HepG2 (cell line): Measurements from ENCODE around the gene ACOT4. TPM values are rescaled to one million over a fixed set of nuclear protein-coding genes. Genes with fewer than 3 reads are reported as not detected.

Source experiments
- ATAC-seq: fragments of 200-7000 bp; cut with Tn5 transposase; 3 replicates; pipeline ENCODE4 v1.9.1; 2020; ENCODE audit warnings: mild to moderate bottlenecking, moderate library complexity
- BruUV-seq: library from RNA; stranded (reverse); fragments of 400-500 nt; replicated peaks from 2 replicates; lab custom pipeline; 2021; lab: Mats Ljungman, UMichigan
- CTCF ChIA-PET: fragments of 300-600 bp; formaldehyde crosslinking; extraction: SDS; loops from one replicate; lab custom pipeline; 2021; ENCODE audit warnings: low total read pairs, inconsistent platforms, low intra/inter-chr PET ratio; lab: Yijun Ruan, JAX
- POLR2A ChIA-PET: fragments of 350-600 bp; sonication (Branson Sonifier 250); formaldehyde crosslinking; loops from one replicate; lab custom pipeline; 2020; ENCODE audit warnings: antibody characterized with exemption, inconsistent platforms; lab: Yijun Ruan, JAX
- DNase-seq: peaks from one replicate; pipeline ENCODE4 v3.0.0-alpha.2; 2015; ENCODE audit warnings: low spot score
- FAIRE-seq: peaks from 3 replicates; lab custom pipeline; 2011; peaks lifted over from hg19 to GRCh38; lab: Jason Lieb, UNC
- H2AFZ ChIP-seq: one replicate; pipeline ENCODE4 v1.6.1; 2011; ENCODE audit warnings: low read length, inconsistent platforms
- H3K27ac ChIP-seq: fragments of 300-600 bp; 3 replicates; pipeline ENCODE4 v1.8.0; 2011; ENCODE audit warnings: mixed run types, mild to moderate bottlenecking, mixed read lengths, low read length, inconsistent platforms; ENCODE audit not compliant: insufficient read depth; ENCODE audit errors: extremely low read length
- H3K27me3 ChIP-seq, 2 experiments: fragments of 200-600 bp in 1 of 2; 2 replicates in 1 of 2; 3 replicates in 1 of 2; pipeline versions ENCODE4 v1.6.0 to v1.8.0; 2011; ENCODE audit warnings: low read length in 2 of 2, mild to moderate bottlenecking in 2 of 2, moderate library complexity in 2 of 2, inconsistent platforms in 1 of 2; ENCODE audit not compliant: insufficient read depth in 2 of 2, control insufficient read depth in 1 of 2
- H3K36me3 ChIP-seq, 2 experiments: fragments of 200-600 bp in 1 of 2; replicated peaks in 1 of 2; 2 replicates in 1 of 2; 3 replicates in 1 of 2; pipeline versions ENCODE4 v1.5.1 to v1.8.0; 2011; ENCODE audit warnings: low read length in 2 of 2, inconsistent platforms in 1 of 2; ENCODE audit not compliant: insufficient read depth in 2 of 2, control insufficient read depth in 1 of 2
- H3K4me1 ChIP-seq: 2 replicates; pipeline ENCODE4 v1.5.1; 2012; ENCODE audit warnings: low read length, inconsistent platforms; ENCODE audit not compliant: insufficient read depth
- H3K4me2 ChIP-seq: 2 replicates; pipeline ENCODE4 v1.6.0; 2011; ENCODE audit warnings: low read depth, low read length, inconsistent platforms
- H3K4me3 ChIP-seq, 3 experiments: fragments of 200-600 bp in 1 of 3; sonication (generic), shearing (Covaris generic) in 1 of 3; replicated peaks in 1 of 3; 2 replicates each; pipeline ENCODE4 v1.5.1; 2011 to 2016; ENCODE audit warnings: low read length in 3 of 3, inconsistent platforms in 2 of 3, low read depth in 2 of 3, mild to moderate bottlenecking in 2 of 3, control low read depth in 1 of 3, mixed read lengths in 1 of 3; ENCODE audit not compliant: insufficient read depth in 1 of 3
- H3K79me2 ChIP-seq: one replicate; pipeline ENCODE4 v1.6.1; 2011; ENCODE audit warnings: low read length, inconsistent platforms; ENCODE audit not compliant: insufficient read depth
- H3K9ac ChIP-seq: 2 replicates; pipeline ENCODE4 v1.6.0; 2011; ENCODE audit warnings: mild to moderate bottlenecking, low read depth, low read length, inconsistent platforms; ENCODE audit not compliant: insufficient read depth
- H3K9me3 ChIP-seq: 2 replicates; pipeline ENCODE4 v1.5.1; 2012; ENCODE audit warnings: mild to moderate bottlenecking, low read length
- H4K20me1 ChIP-seq: 2 replicates; pipeline ENCODE4 v1.6.0; 2011; ENCODE audit warnings: inconsistent platforms, mild to moderate bottlenecking, low read length, moderate library complexity; ENCODE audit not compliant: insufficient read depth
- ARID5B ChIP-seq: IDR thresholded peaks from 2 replicates; pipeline ENCODE4 v1.4.0; 2020; ENCODE audit warnings: mild to moderate bottlenecking, missing genetic modification reagents
- GABPB1 ChIP-seq: IDR thresholded peaks from 2 replicates; pipeline ENCODE4 v1.6.1; 2016; ENCODE audit warnings: mild to moderate bottlenecking, missing genetic modification reagents, moderate library complexity, missing compliant biosample characterization
- HIVEP1 ChIP-seq: sonication (generic); formaldehyde crosslinking; IDR thresholded peaks from 2 replicates; pipeline ENCODE4 v1.4.0; 2020; ENCODE audit warnings: mild to moderate bottlenecking, missing genetic modification reagents
- HMGXB4 ChIP-seq, 2 experiments: sonication (generic) in 1 of 2; formaldehyde crosslinking in 1 of 2; IDR thresholded peaks; 2 replicates each; pipeline versions ENCODE4 v1.4.0 to v1.6.1; 2018 to 2020; ENCODE audit warnings: missing genetic modification reagents in 2 of 2, borderline replicate concordance in 1 of 2, low read depth in 1 of 2, mild to moderate bottlenecking in 1 of 2, missing biosample characterization in 1 of 2
- MYC ChIP-seq: sonication (generic); formaldehyde crosslinking; IDR thresholded peaks from 2 replicates; pipeline ENCODE4 v1.9.0; 2021; ENCODE audit warnings: missing genetic modification reagents, borderline replicate concordance
- NFKB2 ChIP-seq: sonication (generic); formaldehyde crosslinking; IDR thresholded peaks from 2 replicates; pipeline ENCODE4 v1.4.0; 2020; ENCODE audit warnings: missing genetic modification reagents, borderline replicate concordance
- XRCC5 ChIP-seq: fragments of 200-400 bp; formaldehyde crosslinking; optimal IDR thresholded peaks from 2 replicates; pipeline ENCODE3; 2017; ENCODE audit warnings: mild to moderate bottlenecking, low read length
- ZNF782 ChIP-seq: sonication (generic); formaldehyde crosslinking; IDR thresholded peaks from 2 replicates; pipeline ENCODE4 v1.4.0; 2020; ENCODE audit warnings: missing genetic modification reagents, mild to moderate bottlenecking, borderline replicate concordance
- WGBS: methylation state at CpG from one replicate; pipeline ENCODE4 v1.1.6; 2017; ENCODE audit warnings: low lambda C conversion rate; 5-methylcytosine and 5-hydroxymethylcytosine counted together
- in situ Hi-C: cut with HindIII; loops from 2 replicates; pipeline ENCODE4 v1.10.0; 2017; ENCODE audit warnings: low pct_unique_long_range_greater_than_20kb; ENCODE audit not compliant: extremely low pct_ligation_motif_present
- intact Hi-C: fragments of 100-400 bp; cut with micrococcal nuclease; formaldehyde crosslinking; loops from one replicate; pipeline ENCODE4 v1.10.0; 2022; ENCODE audit not compliant: unreplicated experiment
- polyA plus RNA-seq, 8 experiments: library from polyadenylated mRNA; depleted of rRNA in 3 of 8; stranded (reverse) in 7 of 8; unstranded in 1 of 8; fragments of >200 nt; fragmentation: Illumina TruSeq in 4 of 8; extraction: Trizol in 4 of 8; gene quantifications; 2 replicates each; pipeline versions ENCODE4 v1.2.1 to v1.2.3, GENCODE V29; 2011 to 2016; ENCODE audit warnings: low read depth in 4 of 8, missing spikeins in 1 of 8, mixed read lengths in 1 of 8; ENCODE audit not compliant: insufficient read depth in 1 of 8
- total RNA-seq, 5 experiments: library from RNA; depleted of rRNA; stranded (reverse); fragments of >200 nt; fragmentation: Illumina TruSeq; extraction: Trizol; gene quantifications; 2 replicates each; pipeline ENCODE4 v1.2.3, GENCODE V29; 2016; ENCODE audit warnings: low read depth in 1 of 5
- TF ChIP-seq, protein P1 (sequence below), 2 experiments: sonication (generic) in 1 of 2; formaldehyde crosslinking in 1 of 2; IDR thresholded peaks; 2 replicates each; pipeline versions ENCODE4 v1.5.1 to v1.6.1; 2011 to 2020; ENCODE audit warnings: borderline replicate concordance in 1 of 2, low read depth in 1 of 2, low read length in 1 of 2, mild to moderate bottlenecking in 1 of 2, missing genetic modification reagents in 1 of 2, moderate library complexity in 1 of 2
- TF ChIP-seq, protein P2 (sequence below): sonication (generic); formaldehyde crosslinking; IDR thresholded peaks from 2 replicates; pipeline ENCODE4 v1.4.0; 2020; ENCODE audit warnings: missing genetic modification reagents

ACOT4 gene
- total and polyA plus RNA-seq, 2 of the 13 experiments (the other 11 are each of a cell fraction or from before 2014, with no cell fraction given), result 0.04 to 0.05 TPM

- POLR2A ChIA-PET, result interaction anchor here (1.0 kb wide), 1 partner anchor 125 kb away, joined by 3 read pairs; no protein-coding TSS in a partner anchor
- H3K4me2 ChIP-seq, result peak overlapping the region; percentile 91
- in situ Hi-C loops, result loop anchor here (5.0 to 10.0 kb wide), 2 partner anchors 59 to 126 kb away; no protein-coding TSS in a partner anchor
- TF ChIP-seq NFKB2 (CRISPR knock-in tag), result no peak
- peak; percentile 57; the same call in 1 of the 2 replicates for TF ChIP-seq GABPB1 (CRISPR knock-in tag)
- peak; percentile 68 to 69; a peak in 3 of 4 replicates for TF ChIP-seq HMGXB4 (CRISPR knock-in tag; IDR thresholded peaks at IDR 0.05; ENCODE audit: borderline replicate concordance in 1 of 2, low read depth in 1 of 2)
- TF ChIP-seq, protein P1, sequence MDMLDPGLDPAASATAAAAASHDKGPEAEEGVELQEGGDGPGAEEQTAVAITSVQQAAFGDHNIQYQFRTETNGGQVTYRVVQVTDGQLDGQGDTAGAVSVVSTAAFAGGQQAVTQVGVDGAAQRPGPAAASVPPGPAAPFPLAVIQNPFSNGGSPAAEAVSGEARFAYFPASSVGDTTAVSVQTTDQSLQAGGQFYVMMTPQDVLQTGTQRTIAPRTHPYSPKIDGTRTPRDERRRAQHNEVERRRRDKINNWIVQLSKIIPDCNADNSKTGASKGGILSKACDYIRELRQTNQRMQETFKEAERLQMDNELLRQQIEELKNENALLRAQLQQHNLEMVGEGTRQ (IDR thresholded peaks at IDR 0.05; ENCODE audit: low read depth, low read length), result no peak; the same call in 1 of the 2 replicates
- TF ChIP-seq, protein P1 (CRISPR knock-in tag; IDR thresholded peaks at IDR 0.05; ENCODE audit: borderline replicate concordance), result peak; percentile 72; the same call in 1 of the 2 replicates
- TF ChIP-seq ZNF782 (CRISPR knock-in tag), result no peak
- peak; percentile 73 for TF ChIP-seq MYC (CRISPR knock-in tag)
- peak; percentile 14; the same call in 1 of the 2 replicates for TF ChIP-seq ARID5B (CRISPR knock-in tag)
- 0 out of 2 replicates have a peak, but pooled peaks have one; percentile 44 for TF ChIP-seq HIVEP1
- TF ChIP-seq, protein P2, sequence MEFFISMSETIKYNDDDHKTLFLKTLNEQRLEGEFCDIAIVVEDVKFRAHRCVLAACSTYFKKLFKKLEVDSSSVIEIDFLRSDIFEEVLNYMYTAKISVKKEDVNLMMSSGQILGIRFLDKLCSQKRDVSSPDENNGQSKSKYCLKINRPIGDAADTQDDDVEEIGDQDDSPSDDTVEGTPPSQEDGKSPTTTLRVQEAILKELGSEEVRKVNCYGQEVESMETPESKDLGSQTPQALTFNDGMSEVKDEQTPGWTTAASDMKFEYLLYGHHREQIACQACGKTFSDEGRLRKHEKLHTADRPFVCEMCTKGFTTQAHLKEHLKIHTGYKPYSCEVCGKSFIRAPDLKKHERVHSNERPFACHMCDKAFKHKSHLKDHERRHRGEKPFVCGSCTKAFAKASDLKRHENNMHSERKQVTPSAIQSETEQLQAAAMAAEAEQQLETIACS (CRISPR knock-in tag), result no peak
- TF ChIP-seq XRCC5, result peak; percentile 18
Observed at GRCh38 chr14:73633116-73634010, 41.7 kb downstream of the ACOT4 start.

More at GRCh38 chr14:73633116-73634010, 41.7 kb downstream of the ACOT4 start:
- DNase-seq (peak; percentile 59), ATAC-seq (peak; percentile 88), FAIRE-seq (peak; percentile 90)
- BruUV-seq, result no TSS peak
- intact Hi-C loops, result loop anchor here (2.0 to 10.0 kb wide), 2 partner anchors 59 to 125 kb away; no protein-coding TSS in a partner anchor
- no peaks in the 10 kb centered on the region for H3K36me3 ChIP-seq
- H2AFZ ChIP-seq, result peak overlapping the region; percentile 64
- CTCF ChIA-PET, result interaction anchor here (1.1 to 1.6 kb wide), 3 partner anchors 29 to 124 kb away, joined by 3 to 8 read pairs (median 3); no protein-coding TSS in a partner anchor
- H3K9me3 ChIP-seq, result no peaks in the 10 kb centered on the region
- peak overlapping the region; percentile 56 for H3K9ac ChIP-seq
- no peak overlapping the region for H3K27ac ChIP-seq
- peaks cover 32% of the 10 kb centered on the region for H3K4me1 ChIP-seq
- no peaks in the 10 kb centered on the region for H3K79me2 ChIP-seq
- H4K20me1 ChIP-seq, result no peaks in the 10 kb centered on the region
- peak overlapping the region; percentile 49 to 68 (median 51) for H3K4me3 ChIP-seq
- no peaks in the 10 kb centered on the region for H3K27me3 ChIP-seq
- 39% methylated on average over 17 of the region's 44 CpGs for WGBS
